Muscle layer of duodenum (tissue), 2 donors: Measurements from ENCODE around the gene TMEM14C.

ENCODE experiments used
- H3K27ac ChIP-seq: one replicate; pipeline ENCODE4 v1.7.0; 2013; ENCODE audit warnings: mild to moderate bottlenecking, low read length
- H3K27me3 ChIP-seq: one replicate; pipeline ENCODE4 v1.7.0; 2013; ENCODE audit warnings: low read depth, mild to moderate bottlenecking, control low read depth, low read length
- H3K36me3 ChIP-seq, 2 donors: one replicate each; pipeline ENCODE4 v1.7.0; 2013; ENCODE audit warnings: low read length in 2 of 2, control low read depth in 1 of 2, mild to moderate bottlenecking in 1 of 2; ENCODE audit not compliant: insufficient read depth in 2 of 2, control insufficient read depth in 1 of 2
- H3K4me1 ChIP-seq, 2 donors: one replicate each; pipeline ENCODE4 v1.7.0; 2013; ENCODE audit warnings: low read length in 2 of 2, mild to moderate bottlenecking in 2 of 2, control low read depth in 1 of 2, moderate library complexity in 1 of 2; ENCODE audit not compliant: insufficient read depth in 2 of 2, control insufficient read depth in 1 of 2
- H3K4me3 ChIP-seq, 2 donors: one replicate each; pipeline ENCODE4 v1.7.0; 2013; ENCODE audit warnings: low read length in 2 of 2, low read depth in 1 of 2, mild to moderate bottlenecking in 1 of 2
- H3K9me3 ChIP-seq, 2 donors: one replicate each; pipeline ENCODE4 v1.7.0; 2013; ENCODE audit warnings: low read length in 2 of 2, control low read depth in 1 of 2, mild to moderate bottlenecking in 1 of 2; ENCODE audit not compliant: control insufficient read depth in 1 of 2
- donor health status: healthy.

TMEM14C gene

DNA sequence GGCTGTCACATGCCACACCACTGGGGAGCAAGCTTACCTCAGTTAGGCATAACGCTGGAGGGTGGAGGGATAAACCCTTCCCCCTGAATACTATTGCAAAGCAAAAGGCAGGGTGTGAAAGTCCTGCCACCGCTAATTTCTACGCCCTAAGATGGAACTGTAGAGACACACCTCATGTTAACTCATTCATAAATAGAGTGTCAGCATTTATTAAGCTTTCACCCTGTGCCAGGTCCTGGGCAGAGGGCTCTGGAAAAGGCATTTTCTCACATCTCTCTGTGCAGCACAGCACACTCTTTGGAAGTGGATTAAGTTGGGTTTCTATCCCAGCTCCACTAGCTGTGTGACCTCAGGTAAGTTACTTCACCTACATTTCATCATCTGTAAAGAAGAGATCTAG lies 46.5 kb downstream of the TMEM14C start:
- Histone ChIP-seq H3K9me3 (no peaks in the 10 kb centered on the region), H3K27ac (no peak overlapping the region), H3K4me1 (no peaks in the 10 kb centered on the region), H3K27me3 (no peaks in the 10 kb centered on the region), H3K4me3 (no peak overlapping the region), H3K36me3 (peaks cover 8 to 22% of the 10 kb centered on the region in 2 donors)

DNA sequence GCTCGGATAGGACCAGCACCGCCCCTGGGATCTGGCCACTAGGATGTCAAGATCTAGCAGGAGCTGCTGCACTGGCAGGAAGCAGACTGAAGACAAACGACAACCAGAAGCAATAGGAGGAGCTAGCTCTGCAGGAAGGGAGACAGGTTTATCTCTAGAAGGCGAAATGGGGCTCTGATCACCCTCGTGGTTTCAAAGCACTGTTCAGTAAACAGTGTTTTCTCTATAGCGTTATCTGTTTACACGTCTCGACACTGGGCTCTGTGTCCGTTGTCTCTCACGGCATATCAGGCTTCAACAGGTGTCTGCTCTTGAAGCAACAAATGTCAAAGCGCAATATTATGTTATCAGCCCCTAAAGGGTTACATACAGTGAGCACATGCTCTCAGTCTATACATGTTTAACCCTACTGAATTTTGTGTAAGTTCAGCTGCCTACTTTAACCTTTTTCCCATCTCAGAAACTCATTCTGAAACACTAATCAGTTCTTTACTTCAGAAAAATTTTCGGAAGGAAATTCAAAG lies 48.6 kb downstream of the TMEM14C start:
- Histone ChIP-seq H3K27ac (no peak overlapping the region), H3K27me3 (no peaks in the 10 kb centered on the region), H3K9me3 (no peaks in the 10 kb centered on the region), H3K36me3 (peaks cover 8 to 26% of the 10 kb centered on the region in 2 donors), H3K4me3 (no peak overlapping the region), H3K4me1 (no peaks in the 10 kb centered on the region)

DNA sequence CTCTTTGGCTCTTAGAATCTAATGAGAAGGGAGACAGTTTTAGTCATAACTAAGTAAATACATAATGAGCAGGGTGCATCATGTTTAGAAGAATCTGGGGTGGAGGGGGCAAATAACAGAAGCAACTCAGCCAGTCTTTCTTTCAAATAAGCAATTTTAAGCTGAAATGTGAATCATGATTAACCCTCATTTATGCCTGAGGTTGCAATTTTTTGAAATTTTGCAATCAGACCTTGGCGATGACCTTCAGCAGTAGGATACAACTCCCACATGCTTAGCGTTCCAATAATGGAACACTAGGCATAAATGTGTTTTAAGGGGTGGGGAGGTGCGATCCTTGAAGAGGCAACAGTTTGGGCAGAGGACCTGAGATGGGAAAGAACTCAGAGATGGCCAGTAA lies 55.4 kb downstream of the TMEM14C start:
- H3K9me3 ChIP-seq: no peaks in the 10 kb centered on the region
- peaks cover 0 to 16% of the 10 kb centered on the region in 2 donors for H3K36me3 ChIP-seq
- no peaks in the 10 kb centered on the region for H3K27me3 ChIP-seq
- no peak overlapping the region for H3K4me3 ChIP-seq
- no peaks in the 10 kb centered on the region for H3K4me1 ChIP-seq
- H3K27ac ChIP-seq: no peak overlapping the region

DNA sequence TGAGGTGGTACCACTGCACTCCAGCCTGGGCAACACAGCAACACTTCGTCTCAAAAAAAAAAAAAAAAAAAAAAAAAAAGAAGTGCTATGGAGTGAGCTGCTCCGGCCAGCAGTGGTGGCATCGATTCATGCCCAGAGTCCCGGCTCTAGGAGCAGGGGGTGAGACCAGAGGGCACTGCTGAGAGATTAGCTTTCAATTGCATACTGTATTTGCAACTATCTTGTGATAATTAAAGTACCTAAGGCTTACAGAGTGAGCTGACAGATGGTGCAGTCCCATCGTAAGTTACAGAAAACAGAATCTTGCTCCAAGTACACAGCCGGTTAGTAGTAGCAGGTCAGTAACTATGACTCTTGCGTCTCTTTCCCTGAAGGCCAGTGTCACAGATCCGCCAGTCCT lies 56.2 kb downstream of the TMEM14C start:
- Histone ChIP-seq H3K36me3 (peaks cover 0 to 16% of the 10 kb centered on the region in 2 donors), H3K9me3 (no peaks in the 10 kb centered on the region), H3K4me3 (no peak overlapping the region), H3K4me1 (no peaks in the 10 kb centered on the region), H3K27me3 (no peaks in the 10 kb centered on the region), H3K27ac (no peak overlapping the region)
